Mucosa of descending colon (tissue), 3 donors: Measurements from ENCODE around the gene FANCE. TPM values are rescaled to one million over a fixed set of nuclear protein-coding genes. Genes with fewer than 3 reads are reported as not detected.

Experiments
- ATAC-seq: fragments of 200-7000 bp; cut with Tn5 transposase; one replicate; pipeline ENCODE4 v1.9.1; 2020; ENCODE audit warnings: mild to moderate bottlenecking, moderate library complexity
- DNase-seq, 3 donors: peaks; one replicate each; pipeline ENCODE4 v3.0.0-alpha.2; 2020
- H3K36me3 ChIP-seq: fragments of 200-600 bp; one replicate; pipeline ENCODE4 v1.8.0; 2021; ENCODE audit warnings: low read depth, mild to moderate bottlenecking
- H3K4me1 ChIP-seq: fragments of 200-600 bp; one replicate; pipeline ENCODE4 v1.8.0; 2021; ENCODE audit warnings: low read depth, mild to moderate bottlenecking
- H3K4me3 ChIP-seq: fragments of 200-600 bp; one replicate; pipeline ENCODE4 v1.8.0; 2021; ENCODE audit warnings: mild to moderate bottlenecking
- H3K9me3 ChIP-seq: fragments of 200-600 bp; one replicate; pipeline ENCODE4 v1.8.0; 2021; ENCODE audit warnings: mild to moderate bottlenecking
- CTCF ChIP-seq: fragments of 200-600 bp; IDR thresholded peaks from one replicate; pipeline ENCODE4 v1.8.0; 2022; ENCODE audit warnings: antibody characterized with exemption, mild to moderate bottlenecking
- intact Hi-C, 2 donors: fragments of 100-400 bp; cut with DNase I in 1 of 2; cut with micrococcal nuclease in 1 of 2; formaldehyde crosslinking; loops; one replicate each; pipeline versions ENCODE4 v1.11.0 to v1.11.1; 2022; cut with DNase I, micrococcal nuclease
- total RNA-seq, 3 donors: library from RNA; stranded (reverse); fragmentation: NEBNext Ultra II Directional in 2 of 3; extraction: Animal tissue kit (Norgen Biotek cat#: 25700) in 2 of 3; gene quantifications; one replicate each; pipeline versions ENCODE4 v1.2.1 to v1.2.4, GENCODE V29; 2021 to 2023
- donor health status: DM: no; HTN: no; CAD: no; lungs with moderate emphysema.
- donor health status: DM: no; HTN: no; CAD: no.
- donor health status: DM: no; HTN: yes; CAD: no.

Gene FANCE
- total RNA-seq, 3 donors from 2014 or later = 4.1 to 5.0 (median 4.4) TPM

GRCh38 chr6:35491558-35492257 lies 39.6 kb downstream of the FANCE start:
- H3K4me3 ChIP-seq = no peak overlapping the region
- TF ChIP-seq CTCF = no peak
- intact Hi-C loops = no loop called here
- ATAC-seq (no peak), DNase-seq (no peak)
- no peaks in the 10 kb centered on the region for H3K36me3 ChIP-seq
- no peaks in the 10 kb centered on the region for H3K9me3 ChIP-seq
- peaks cover 52% of the 10 kb centered on the region for H3K4me1 ChIP-seq

- TF ChIP-seq CTCF = no peak
- H3K4me1 ChIP-seq = peaks cover 45% of the 10 kb centered on the region
Measured at GRCh38 chr6:35492258-35492973, 40.3 kb downstream of the FANCE start.

GRCh38 chr6:35492974-35493284 lies 40.8 kb downstream of the FANCE start:
- no peak for DNase-seq
- Histone ChIP-seq H3K4me3 (no peak overlapping the region), H3K9me3 (no peaks in the 10 kb centered on the region), H3K4me1 (peaks cover 44% of the 10 kb centered on the region), H3K36me3 (no peaks in the 10 kb centered on the region)
- intact Hi-C loops = no loop called here
- no peak for TF ChIP-seq CTCF
- ATAC-seq = no peak

More at GRCh38 chr6:35492258-35492973, 40.3 kb downstream of the FANCE start:
- ATAC-seq (no peak), DNase-seq (peak in 1 of 3 donors; percentile 44)
- Histone ChIP-seq H3K9me3 (no peaks in the 10 kb centered on the region), H3K4me3 (no peak overlapping the region), H3K36me3 (no peaks in the 10 kb centered on the region)
- intact Hi-C loops = no loop called here

GRCh38 chr6:35493307-35493983 lies 41.3 kb downstream of the FANCE start:
- ATAC-seq = no peak
- H3K4me1 ChIP-seq = peaks cover 44% of the 10 kb centered on the region
- H3K9me3 ChIP-seq = no peaks in the 10 kb centered on the region
- no peaks in the 10 kb centered on the region for H3K36me3 ChIP-seq
- no peak overlapping the region for H3K4me3 ChIP-seq
- no peak for DNase-seq
- intact Hi-C loops = no loop called here
- TF ChIP-seq CTCF = no peak

GRCh38 chr6:35494161-35494563 lies 42.0 kb downstream of the FANCE start:
- ATAC-seq = no peak

More at GRCh38 chr6:35494161-35494563, 42.0 kb downstream of the FANCE start:
- TF ChIP-seq CTCF = no peak
- Histone ChIP-seq H3K4me3 (no peak overlapping the region), H3K9me3 (no peaks in the 10 kb centered on the region), H3K4me1 (peaks cover 42% of the 10 kb centered on the region), H3K36me3 (no peaks in the 10 kb centered on the region)
- peak in 1 of 3 donors; percentile 44 for DNase-seq
- intact Hi-C loops = no loop called here
